HG03558 (cell line): ENCODE results near the gene SSH2.

ENCODE experiments used
- ATAC-seq: cut with Tn5 transposase; IDR thresholded peaks from one replicate; pipeline ENCODE4 v1.9.1; 2021; ENCODE audit warnings: moderate number of reproducible peaks; ENCODE audit not compliant: unreplicated experiment; ENCODE audit errors: extremely low read depth

The SSH2 gene

DNA sequence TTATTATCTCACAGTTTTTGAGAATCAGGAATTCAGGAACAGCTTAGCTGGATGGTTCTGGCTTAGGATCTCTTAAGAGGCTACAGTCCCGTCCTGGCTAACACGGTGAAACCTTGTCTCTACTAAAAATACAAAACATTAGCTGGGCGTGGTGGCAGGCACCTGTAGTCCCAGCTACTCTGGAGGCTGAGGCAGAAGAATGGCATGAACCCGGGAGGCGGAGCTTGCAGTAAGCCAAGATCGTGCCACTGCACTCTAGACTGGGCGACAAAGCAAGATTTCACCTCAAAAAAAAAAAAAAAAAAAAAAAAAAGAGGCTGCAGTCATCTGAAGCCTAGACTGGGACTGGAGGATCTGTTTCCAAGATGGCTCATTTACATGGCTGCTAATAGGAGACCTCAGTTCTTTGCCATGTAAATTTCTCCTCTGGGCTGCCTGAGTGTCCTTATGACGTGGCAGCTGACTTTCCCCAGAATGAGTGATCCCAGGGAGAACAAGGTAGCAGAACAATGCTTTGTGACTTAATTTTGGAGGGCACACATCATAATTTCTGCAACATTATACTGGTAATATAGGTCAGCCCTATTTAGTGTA lies 211.5 kb downstream of the SSH2 start:
- no peak for ATAC-seq

DNA sequence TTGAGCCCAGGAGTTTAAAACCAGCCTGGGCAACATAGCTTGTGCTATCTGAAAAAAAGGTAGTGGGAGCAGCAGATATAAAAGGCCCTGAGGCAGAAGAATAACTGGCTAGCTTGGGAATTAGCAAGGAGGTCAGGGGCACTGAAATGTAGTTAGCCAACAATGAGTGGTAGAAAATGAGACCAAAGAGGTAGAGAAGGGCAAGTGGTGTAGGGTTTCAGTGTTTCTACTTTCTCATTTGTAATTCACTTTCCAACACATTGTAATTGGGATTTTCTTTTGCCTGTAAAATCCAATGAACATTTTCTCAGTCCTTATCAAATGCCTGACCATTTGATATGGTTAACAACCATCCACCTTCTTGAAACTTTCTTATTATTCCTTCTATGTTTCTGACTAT lies 212.2 kb downstream of the SSH2 start:
- ATAC-seq = no peak

GRCh38 chr17:29716566-29716965 lies 213.5 kb downstream of the SSH2 start:
- ATAC-seq = no peak

DNA sequence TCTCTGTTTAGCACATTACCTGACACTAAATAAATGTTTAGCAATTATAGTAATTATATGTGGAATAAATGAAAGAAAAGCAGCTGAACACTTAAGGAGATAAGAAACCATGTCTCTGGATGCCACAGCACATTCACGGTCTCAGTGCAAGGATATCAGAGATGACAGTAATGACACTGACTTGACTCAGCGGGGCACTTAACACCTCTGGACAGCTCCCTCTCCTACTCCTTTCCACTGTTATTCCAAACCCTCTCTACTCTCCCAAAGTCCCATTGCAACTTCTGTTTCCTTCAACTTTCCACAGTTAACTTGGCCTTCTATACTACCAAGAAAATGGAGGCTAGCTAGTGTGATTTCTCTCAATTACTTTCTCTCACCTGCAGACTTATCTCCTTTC lies 214.3 kb downstream of the SSH2 start:
- no peak for ATAC-seq

- ATAC-seq = no peak
Measured at GRCh38 chr17:29714146-29714545, 215.9 kb downstream of the SSH2 start.

GRCh38 chr17:29713626-29714025 lies 216.4 kb downstream of the SSH2 start:
- ATAC-seq = no peak

- no peak for ATAC-seq
Measured at GRCh38 chr17:29711588-29712385, 218.2 kb downstream of the SSH2 start.

GRCh38 chr17:29710891-29711418 lies 219.1 kb downstream of the SSH2 start:
- no peak for ATAC-seq

- ATAC-seq = no peak
Measured at GRCh38 chr17:29710520-29710884, 219.5 kb downstream of the SSH2 start.

DNA sequence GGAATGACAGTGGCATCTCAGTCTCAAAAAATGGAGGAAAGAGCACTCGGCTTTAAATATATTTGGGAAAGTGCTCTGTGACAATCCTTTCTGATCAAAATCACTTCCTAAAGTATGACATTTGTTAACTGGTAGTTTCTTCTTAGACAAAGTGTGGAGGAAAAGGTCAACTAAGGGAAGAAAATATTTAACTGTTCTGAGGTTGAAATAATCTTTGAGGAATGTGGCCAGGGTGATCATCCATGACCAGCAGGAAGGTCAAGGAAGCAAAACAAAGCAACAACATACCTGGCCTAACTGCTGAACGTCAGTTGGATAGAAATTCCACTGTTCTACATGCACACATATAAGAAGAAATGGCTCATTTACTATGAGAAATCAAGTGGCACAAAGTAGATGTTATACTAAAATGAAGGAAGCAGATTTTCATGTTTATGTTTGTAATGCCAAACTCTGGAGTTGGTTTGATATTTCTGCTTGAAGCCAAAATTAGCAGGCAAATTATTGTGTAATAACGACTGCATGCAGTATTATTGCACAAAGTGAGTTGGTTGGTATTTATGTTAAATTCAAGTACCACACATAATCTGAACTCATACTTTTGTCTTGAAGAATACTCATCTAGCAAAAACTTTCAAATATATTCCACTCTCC lies 220.0 kb downstream of the SSH2 start:
- ATAC-seq = no peak

DNA sequence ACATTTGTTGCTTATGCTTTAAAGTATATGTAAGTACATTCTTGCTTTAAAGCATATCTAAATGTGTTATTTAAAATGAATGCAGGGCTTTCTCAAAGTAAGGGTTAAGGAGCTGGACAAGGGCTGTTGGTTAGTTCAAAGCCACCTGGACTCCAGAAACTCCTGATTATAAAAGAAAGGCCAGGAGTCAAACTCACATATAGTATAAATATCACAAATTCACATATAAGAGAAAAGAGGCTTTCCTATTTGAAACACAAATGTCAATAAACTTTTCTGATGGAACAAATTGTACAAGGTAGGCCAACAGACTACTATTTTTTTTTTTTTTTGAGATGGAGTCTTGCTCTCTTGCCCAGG lies 222.8 kb downstream of the SSH2 start:
- no peak for ATAC-seq

- ATAC-seq = no peak
Measured at GRCh38 chr17:29706045-29706431, 224.0 kb downstream of the SSH2 start.

- no peak for ATAC-seq
Measured at GRCh38 chr17:29705386-29705785, 224.6 kb downstream of the SSH2 start.

DNA sequence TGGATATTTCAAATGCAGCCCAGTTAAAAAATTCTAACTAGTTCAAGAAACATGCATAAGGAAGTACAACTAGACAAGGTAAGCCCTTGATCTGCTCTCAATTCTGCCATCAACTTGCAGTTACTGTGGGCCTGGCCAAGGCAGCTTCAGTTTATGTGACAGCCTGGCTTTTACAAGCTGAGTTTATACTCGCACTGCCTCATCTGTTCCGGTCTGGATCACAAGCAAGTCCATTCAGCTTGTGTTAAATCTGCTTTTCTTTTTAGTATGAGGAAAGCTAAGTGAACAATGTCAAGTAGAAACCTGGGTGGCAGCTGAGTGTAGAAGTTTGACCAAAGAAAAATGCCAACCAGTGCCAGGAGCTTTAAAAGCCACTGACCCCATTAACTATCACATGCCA lies 230.7 kb downstream of the SSH2 start:
- no peak for ATAC-seq

DNA sequence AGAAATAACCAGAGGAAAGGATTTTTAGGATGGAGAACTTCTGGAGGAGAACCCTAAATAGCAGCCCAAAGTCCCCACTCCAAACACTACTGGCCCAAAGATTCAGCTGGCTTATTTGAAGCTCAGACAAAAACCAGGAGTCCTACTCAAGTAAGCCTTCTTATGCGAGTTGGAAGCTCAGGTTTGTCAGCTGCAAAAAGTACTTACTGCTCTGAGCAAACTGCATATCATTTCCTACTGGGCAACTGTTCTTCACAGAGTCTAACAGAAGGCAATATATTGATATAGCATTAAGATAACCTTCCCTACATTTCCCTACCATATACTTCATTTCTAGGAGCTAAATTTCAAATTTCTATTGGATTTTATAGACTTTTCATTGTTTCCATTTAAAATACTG lies 231.2 kb downstream of the SSH2 start:
- no peak for ATAC-seq

DNA sequence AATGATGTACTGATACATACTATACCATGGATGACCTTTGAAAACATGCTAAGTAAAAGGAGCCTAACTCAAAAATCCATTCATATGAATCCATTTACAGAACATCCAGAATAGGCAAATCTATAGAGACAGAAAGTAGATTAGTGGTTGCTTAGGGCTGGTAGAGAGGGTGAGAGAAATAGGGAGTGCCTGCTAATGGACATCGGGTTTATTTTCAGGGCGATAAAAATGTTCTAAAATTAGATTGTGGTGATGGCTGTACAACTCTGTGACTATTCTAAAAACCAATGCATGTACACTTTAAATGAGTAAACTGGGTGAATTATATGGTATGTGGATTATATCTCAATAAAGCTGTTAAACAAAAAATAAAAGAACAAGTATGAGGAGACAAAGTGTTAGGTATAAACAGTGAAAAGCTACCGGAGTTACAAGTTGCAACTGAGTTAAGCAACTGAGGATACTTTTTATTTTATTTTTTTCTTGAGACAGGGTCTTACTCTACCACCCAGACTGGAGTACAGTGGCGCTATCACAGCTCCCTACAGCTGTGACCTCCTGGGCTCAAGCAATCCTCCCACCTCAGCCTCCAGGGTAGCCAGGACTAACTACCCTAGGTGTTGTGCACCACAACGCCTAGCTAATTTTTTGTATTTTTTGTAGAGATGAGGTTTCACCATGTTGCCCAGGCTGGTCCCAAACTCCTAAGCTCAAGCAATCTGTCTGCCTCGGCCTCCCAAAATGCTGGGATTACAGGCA lies 231.8 kb downstream of the SSH2 start:
- ATAC-seq = no peak

DNA sequence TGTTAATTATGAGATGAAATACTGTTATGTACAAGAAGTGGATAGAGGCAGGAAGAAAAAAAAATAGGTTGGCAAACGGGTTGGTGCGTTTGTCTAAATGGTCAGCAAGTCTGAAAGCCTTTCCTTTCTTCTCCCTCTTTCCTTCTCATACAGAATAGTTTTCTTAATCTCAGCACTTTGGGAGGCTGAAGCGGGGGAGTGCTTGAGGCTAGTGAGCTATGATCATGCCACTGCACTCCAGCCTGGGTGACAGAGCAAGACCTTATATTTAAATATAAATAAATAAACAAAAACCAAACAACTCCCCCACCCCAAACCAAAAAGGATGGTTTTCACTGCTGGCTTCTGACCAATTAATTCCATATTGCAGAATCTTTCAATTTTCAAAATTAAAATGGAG lies 232.7 kb downstream of the SSH2 start:
- no peak for ATAC-seq

- no peak for ATAC-seq
Measured at GRCh38 chr17:29694918-29695563, 235.0 kb downstream of the SSH2 start.

- no peak for ATAC-seq
Measured at GRCh38 chr17:29693751-29694150, 236.3 kb downstream of the SSH2 start.

- ATAC-seq = no peak
Measured at GRCh38 chr17:29687596-29687995, 242.4 kb downstream of the SSH2 start.
